GM18861 (cell line): ENCODE measurements around the gene TTC3.

Experiments used
- ATAC-seq: cut with Tn5 transposase; IDR thresholded peaks from one replicate; pipeline ENCODE4 v1.9.1; 2021; ENCODE audit not compliant: unreplicated experiment

Gene TTC3

DNA sequence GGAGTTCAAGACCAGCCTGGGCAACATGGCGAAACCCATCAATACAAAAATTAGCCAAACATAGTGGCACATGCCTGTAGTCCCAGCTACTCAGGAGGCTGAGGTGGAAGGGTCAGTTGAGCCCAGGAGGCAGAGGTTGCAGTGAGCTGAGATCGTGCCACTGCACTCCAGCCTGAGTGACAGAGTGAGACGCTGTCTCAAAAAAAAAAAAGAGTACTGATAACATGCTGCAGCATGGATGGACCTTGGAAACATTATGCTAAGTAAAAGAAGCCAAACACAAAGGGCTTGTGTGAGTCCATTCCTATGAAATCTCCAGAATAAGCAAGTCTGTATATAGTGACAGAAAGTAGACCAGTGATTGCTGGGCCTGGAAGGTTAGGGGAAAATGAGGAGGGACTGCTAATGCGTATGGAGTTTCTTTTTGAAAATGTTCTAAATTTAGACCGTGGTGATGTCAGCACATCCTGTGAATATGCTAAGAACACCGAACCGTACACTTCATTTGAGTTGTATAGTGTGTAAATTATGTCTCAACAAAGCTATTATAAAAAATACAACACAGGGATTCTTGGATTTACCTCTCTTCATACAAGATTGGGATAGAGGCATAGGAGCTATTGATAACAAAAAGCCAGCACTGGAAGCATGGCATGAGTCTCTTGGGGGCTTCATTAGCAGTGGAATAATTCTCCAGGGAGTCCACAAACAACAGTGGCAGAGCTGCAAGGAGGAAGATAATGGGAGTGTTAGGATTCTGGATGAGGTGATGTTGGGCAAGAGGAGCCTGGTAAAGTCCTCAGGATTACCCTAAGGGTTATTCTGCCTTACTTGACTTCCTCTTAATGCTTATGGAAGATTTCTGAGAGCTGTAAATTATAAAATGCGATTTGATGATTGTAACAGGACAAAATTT, 73.5 kb downstream of the TTC3 start:
- no peak for ATAC-seq

DNA sequence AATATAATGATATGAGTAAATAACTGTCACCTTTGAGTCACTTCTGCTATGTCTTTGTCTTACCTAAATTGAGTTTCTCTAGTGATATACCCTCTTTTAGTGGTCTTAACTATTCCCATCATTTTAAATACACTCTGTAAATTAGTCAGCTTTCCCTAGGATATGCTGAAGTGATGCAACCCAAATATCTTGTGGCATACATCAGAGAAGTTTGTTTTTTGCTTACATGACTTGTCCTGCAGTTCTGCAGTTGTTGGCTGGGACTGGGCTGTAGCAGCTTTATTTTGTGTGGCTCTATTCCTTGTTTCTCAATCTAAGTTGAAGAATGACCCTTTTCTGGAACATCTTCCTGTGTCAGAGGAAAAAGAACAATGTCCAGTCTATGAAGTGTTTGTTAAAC, 76.4 kb downstream of the TTC3 start:
- ATAC-seq, result no peak

DNA sequence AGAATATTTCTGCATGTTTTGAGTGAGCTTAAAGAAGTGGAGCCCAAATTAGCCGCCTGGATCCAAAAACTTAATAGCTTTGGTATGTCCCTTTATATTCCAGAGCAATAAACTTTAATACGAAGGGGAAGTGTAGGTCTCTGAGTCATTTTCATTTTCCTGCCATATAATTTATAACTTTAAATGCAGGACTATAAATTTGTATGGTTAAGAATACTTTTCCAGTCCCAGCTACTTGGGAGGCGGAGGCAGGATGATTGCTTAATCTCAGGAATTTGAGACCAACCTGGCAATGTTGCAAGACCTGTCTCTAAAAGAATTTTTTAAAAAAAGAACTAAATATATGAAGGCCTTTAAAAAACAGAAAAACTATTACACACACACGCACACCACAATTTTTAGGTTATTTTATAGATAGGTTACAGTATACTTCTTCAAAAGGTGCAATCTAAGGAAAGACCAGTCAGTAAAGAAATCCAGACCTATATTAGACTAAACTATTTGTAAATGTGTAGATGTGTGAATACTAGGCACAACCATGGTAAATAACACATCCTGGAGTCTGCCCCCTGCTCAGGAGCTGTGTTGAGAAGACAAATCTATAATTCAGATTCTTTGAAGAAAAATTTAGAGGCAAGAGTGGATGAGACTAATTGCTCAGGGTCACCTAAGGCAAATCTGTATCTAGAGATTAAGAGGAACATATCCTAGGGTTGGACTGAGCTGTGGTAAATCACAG, 80.3 kb downstream of the TTC3 start:
- no peak for ATAC-seq

DNA sequence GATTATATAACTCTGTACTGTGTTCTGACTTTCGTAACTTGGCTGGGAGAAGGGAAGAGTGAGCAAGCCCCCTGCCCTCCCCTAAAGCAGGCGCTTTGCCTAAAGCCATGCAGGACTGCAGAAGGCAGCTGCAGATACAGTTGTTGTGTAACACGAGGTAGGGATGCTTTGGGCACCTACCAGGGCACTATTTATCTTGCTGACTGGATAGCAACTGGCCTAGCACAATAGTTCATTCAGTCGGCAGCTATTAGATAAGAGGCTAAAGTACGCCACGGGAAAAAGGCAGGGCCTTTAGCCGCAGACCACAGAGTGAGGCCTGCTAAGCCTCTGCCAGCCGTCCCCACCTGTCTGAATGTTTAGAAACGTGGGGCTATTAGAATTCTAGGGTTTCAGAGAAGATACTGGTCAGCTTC, 80.9 kb downstream of the TTC3 start:
- ATAC-seq, result no peak

DNA sequence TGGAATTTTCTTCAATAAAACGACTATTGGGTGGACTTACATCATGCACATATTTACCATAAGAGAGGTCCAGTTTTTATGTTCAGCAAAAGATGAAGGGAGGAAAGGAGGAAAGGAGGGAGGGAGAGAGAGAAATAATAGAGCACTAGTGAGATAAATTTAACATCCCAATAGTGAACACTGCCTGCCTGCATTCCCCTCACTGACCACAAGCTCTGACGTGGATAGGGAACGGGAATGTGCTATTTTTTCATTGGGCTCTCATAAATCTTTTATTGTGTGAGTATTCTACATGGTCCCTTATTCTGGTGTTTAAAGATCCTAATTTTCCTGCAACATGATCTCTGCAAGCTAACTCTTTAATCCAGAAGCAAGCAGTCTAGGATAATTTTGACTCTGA, 82.1 kb downstream of the TTC3 start:
- no peak for ATAC-seq

DNA sequence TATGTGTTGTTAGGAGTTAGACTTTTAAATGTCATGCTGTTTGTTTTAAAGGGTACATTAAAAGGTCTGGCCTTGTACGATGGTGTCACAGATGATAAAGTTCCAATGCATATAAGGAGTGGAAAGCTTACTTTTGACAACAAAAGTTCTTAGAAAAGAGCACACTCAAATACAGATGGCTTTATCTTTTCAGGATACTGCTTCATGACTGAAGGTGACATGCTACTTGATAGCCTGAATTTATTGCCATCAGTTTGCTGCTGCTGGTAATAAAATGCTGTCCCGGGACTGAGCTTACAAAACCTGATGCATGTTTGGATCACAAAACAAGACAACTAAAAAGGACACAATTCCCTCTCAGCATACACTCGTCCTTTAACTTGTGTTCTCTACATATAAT, 84.9 kb downstream of the TTC3 start:
- ATAC-seq, result no peak

DNA sequence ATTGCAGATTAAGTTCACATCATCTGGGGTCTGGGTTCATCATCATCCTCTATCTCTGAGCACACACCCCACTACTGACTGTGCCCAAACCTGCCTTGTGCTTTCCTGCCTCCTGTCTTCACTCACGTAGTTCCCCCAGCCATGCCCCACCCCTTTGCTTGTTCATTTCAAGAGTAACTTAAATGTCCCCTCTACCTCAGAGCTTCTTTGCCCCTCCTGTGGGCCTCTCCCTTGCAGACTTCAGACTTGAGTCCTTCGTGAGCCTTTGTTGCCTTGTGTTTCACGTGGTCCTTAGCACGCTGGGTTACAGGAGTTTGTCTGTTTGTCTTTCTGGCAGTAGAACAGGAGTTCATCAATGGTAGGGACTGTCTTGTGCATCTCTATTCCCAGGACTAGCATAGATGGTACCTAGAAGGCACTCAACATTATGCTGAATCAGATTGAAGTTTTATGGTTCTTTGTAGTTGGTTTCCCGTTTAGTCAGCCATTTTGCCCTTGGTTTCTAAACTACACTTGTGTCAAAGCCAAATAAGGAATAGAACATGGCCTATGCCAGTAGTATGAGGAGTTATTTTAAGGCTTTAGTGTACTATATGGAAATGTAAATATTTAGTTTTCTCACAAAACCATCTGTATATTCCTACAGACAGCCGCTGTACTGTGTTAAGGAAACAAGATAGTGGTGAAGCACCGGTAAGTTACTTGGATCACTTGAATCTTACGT, 86.2 kb downstream of the TTC3 start:
- ATAC-seq, result no peak

DNA sequence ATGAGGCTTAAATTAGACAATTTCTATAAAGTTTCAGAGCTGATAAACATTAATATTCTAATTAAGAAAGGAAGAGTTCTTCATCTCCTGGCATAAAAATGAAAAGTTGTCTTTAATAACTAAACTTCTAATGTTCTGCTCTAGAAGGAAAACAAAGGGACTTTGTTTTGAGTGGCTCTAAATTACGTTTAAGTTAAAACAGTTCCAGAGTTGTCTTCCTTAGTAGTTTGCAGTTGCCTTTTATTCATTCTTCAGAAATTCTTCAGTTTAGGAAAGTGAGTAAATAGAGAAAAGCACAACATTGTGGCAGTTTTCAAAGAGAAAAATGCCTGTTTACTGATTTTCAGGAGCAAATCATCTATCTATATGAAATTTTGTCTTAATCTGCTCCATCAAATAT, 86.9 kb downstream of the TTC3 start:
- ATAC-seq, result no peak

DNA sequence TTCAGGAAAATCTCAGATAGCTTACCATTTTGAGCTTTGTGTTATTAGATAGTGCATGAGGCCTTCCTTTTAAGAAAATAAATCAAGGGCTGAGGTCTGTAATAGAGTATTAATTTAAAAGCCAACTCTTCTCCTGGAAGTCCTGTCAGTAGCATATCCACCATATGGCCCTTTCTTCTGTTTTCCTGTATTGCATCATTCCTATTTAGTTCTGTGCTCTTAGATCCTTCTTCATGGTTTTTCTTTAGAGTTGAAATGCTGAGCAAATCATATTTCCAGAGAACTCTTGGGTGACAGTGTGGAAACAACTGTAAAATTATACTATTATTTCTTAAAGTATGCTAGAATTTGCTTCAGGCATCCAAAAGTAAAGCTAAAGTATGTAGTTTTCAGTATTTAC, 91.7 kb downstream of the TTC3 start:
- ATAC-seq, result no peak

DNA sequence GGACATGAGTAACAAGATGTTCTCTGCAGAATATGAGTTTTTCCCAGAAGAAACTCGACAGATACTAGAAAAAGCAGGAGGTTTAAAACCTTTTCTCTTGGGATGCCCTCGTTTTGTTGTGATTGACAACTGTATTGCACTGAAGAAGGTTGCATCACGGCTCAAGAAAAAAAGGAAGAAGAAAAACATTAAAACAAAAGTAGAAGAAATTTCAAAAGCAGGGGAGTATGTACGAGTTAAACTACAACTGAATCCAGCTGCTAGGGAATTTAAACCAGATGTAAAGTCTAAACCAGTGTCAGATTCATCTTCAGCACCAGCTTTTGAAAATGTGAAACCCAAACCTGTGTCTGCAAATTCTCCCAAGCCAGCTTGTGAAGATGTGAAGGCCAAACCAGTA, 92.5 kb downstream of the TTC3 start:
- no peak for ATAC-seq

DNA sequence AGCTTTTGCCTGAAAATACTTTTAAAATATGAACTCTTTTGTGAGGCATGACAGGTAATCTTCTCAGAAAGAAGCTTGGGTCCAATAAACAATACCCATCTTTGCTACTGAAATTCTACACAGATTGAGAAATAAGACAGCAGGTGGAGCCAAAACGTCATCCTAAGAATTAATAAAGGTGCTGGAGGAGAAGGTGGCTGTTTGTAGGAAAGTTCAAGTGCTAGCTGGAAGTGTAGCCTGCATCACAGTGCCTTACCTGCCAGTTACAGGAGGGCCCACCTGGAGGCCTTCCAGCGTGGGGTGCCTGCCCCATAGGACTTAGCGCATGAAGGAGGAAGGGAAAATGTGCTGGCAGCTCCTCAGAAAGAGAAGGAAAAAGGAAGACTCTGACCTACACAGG, 93.7 kb downstream of the TTC3 start:
- ATAC-seq, result no peak

DNA sequence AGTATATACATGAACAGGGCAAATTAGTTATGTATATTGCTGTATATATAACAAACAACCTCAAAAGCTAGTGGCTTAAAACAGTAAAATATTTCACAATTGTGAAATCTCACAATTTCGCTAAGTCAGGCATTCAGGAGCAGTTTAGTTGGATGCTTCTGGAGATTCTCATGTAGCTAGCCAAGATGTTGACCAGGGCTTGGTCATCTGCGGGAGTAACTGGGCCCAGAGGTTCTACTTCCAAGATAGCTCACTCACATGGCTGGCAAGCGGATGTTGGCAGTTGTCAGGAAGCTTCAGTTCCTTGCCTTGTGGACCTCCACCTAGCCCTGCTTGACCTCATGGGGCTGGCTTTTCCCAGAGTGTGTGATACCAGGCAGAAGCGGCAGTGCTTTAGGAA, 95.6 kb downstream of the TTC3 start:
- ATAC-seq, result no peak

DNA sequence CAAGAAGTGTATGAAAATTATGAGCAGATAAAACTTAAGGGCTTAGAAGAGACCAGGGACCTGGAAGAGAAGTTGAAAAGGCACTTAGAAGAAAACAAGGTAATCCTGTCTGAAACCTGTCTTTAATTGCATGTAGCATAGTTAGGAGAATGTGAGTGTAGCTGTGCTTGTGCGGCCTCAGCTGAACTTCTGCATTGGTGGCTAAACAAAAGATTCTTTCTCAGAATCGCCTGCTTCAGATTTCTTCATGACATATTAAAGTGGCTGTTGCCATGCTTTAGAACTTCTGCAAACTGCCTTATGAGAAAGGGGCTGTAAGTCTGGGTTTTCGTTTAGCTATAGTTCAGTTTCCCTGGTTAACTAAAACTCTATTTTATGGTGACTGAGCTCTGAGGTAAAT, 99.6 kb downstream of the TTC3 start:
- ATAC-seq, result no peak

DNA sequence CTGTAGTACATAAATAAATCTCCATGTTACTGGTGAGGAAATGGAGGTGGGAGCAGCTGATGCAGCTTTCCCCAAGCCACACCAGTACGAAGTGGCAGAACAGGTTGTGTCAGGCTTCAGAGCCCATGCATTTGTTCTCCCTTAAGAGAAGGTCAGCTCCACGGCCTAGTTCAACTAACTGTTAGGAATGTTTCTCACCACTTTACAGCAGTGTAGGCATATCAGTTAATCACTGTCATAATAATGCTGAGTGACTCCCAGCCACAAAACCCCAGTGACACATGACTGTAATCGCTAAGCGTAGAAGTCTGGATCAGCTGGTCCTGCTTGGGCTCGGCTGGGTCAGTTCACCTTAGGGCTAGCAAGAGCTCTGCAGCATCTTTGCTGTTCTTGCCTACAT, 103.7 kb downstream of the TTC3 start:
- ATAC-seq, result no peak

DNA sequence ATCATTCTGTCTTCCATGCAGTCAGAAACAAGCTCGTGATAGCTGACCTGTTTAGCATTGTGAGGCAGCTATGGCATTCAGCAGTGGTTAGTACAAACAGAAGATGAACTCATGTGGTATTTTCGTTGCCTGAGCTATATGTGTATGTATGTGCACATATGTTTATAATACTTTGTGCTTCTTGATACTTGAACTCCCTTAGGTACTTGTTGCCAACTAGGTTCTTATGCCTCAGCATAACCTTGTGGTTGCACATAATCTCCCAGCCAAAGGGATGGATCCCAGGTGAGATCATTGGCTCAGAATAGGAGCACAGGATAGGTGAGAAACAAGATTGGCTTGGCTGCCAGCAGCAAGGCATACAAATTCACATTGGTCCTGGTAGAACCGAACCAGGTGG, 108.0 kb downstream of the TTC3 start:
- no peak for ATAC-seq

DNA sequence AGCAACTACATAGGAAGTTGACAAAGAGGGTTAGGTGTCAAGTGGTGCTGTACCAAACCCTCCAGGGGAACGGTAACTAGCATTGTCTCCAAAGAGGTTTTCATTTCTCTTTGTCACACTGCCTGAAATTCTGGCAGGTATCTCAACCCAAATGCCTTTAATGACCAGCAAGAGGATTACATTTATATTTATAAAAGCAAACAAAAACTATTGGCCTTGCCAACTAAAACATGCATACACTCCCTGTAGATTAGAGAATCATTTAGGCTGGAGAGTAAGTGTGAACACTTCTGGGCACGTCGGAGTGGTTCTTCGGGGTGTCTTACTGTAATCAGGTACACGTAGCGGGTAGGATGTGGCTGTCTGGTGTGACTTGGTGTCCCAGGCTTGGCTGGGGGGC, 109.2 kb downstream of the TTC3 start:
- ATAC-seq, result no peak

DNA sequence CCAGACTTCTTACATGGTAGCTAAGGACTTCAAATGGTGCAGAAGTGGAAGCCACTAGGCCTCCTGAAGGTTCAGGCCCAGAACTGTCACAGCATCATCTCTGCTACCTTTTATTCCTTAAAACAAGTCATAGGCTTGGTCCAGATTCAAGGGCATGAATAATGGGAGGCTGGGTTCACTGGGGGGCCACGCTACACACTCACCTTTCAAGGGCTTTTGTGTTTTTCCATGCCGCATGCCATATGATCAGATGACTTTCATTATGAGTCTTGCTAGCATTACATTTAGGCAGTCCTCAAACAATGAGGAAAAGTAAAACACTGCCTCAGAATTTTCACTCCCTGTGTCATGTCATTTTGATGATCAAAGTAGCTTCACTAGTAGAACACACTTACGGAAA, 110.7 kb downstream of the TTC3 start:
- no peak for ATAC-seq

DNA sequence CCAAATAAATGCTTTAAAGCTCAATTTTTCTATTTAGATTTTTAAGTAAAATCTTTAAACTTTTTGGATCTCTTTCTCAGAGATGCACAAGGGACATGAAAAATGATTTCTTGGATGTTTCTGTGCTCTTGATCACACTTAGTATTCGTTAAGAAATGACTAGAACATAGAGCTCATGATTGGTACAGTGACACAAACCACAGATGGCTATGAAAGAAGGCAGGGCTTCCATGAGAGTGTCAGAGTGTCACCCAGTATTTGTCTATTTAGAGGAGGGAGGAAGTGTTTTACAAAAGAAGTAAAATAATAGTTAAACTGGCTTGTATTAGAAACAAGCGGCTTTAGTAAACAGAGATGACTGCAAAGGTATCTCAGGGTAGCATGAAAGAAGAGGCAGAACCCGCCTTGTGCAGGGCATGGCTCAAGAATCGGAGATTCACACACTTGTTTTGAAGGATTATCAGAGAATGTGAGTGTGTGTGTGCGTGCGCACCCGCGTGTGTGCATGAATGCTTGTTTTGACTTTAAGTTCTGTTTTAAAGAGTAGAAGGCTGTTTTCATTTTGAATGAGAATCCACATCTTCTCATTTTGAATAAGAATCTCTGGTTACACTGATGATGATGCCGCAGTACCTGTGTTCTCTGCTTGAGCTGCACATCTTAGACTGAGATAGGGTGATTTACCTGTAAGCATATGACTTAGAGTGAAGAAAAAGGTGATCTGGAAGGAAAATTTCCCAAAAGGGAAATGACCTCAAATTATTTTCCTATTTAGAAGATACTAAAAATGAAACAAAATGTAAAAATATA, 111.9 kb downstream of the TTC3 start:
- ATAC-seq, result no peak

DNA sequence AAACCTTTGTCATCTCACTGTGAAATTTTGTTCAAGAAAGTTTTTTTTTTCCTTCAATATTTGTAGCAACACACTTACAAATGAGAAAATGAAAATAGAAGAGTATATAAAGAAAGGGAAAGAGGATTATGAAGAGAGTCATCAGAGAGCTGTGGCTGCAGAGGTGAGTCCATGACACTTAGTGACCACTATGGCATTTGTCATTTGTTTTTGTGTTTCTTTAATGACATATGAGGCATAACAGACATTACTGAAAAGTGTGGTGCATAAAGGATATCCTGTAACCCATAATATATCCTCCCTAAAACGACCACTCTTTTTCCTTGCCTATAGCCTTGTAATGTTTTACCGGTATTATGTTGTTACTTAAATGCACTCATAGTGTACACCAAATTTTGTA, 113.9 kb downstream of the TTC3 start:
- ATAC-seq, result no peak

DNA sequence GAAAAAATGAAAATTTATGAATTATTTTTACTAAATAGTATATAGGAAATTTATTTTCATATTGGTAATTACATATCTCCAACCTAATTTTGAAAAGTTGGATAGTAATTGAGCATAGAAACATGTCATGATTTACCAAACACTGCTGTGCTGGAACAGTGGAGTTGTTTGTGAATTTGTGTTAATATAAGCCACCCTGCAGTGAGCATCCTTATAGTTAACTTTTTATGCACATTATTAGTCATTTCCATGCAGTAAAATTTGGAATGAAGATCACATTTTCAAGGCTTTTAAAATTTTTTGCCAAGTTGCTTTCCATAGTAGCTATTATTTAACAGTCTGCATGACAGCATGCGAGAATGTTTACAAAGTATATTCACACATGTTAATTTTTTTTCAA, 115.8 kb downstream of the TTC3 start:
- ATAC-seq, result no peak

DNA sequence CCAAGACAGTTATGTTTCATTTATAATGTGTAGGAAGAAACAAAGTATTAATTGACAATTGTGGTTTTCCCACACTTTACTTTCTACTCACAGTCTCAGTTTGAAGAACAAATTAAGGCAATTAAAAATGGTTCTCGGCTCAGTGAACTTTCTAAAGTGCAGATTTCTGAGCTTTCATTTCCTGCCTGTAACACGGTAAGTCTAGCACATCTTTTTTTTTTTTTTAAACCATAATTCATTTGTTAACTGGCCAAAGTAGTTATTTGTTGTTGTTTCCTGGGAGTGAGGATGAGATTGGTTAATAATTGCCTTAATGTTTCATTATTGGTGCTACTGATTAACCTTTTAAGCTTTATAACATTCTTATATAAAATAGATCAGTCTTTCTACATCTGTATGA, 119.0 kb downstream of the TTC3 start:
- no peak for ATAC-seq
